HT-29 (cell line): Measurements from ENCODE around the gene MICAL1. TPM values are rescaled to one million over a fixed set of nuclear protein-coding genes. Genes with fewer than 3 reads are reported as not detected.
"Not testable (repeated sequence)": the region's sequence is repeated elsewhere in the genome, so short reads cannot be mapped to it uniquely, and the experiment has no call there.

ENCODE experiments used
- DNase-seq: peaks from one replicate; pipeline ENCODE4 v3.0.0-alpha.2; 2015; ENCODE audit warnings: low spot score
- total RNA-seq: library from RNA; depleted of rRNA; stranded (reverse); fragments of >200 nt; shearing (Covaris generic); gene quantifications from 2 replicates; pipeline ENCODE4 v1.2.3, GENCODE V29; 2014

The MICAL1 gene
- total RNA-seq, 1 experiment from 2014 or later = 26.4 TPM

- DNase-seq = no peak
These were observed 22.7 kb upstream of the MICAL1 start for GRCh38 chr6:109478222-109478805.

GRCh38 chr6:109477725-109478124 lies 22.2 kb upstream of the MICAL1 start:
- DNase-seq = no peak

GRCh38 chr6:109477184-109477583 lies 21.6 kb upstream of the MICAL1 start:
- DNase-seq = no peak

- no peak for DNase-seq
These were observed 20.1 kb upstream of the MICAL1 start for GRCh38 chr6:109475625-109476024.

- no peak for DNase-seq
These were observed 19.4 kb upstream of the MICAL1 start for GRCh38 chr6:109474995-109475394.

- DNase-seq = no peak
These were observed 17.5 kb upstream of the MICAL1 start for GRCh38 chr6:109473120-109473519.

- no peak for DNase-seq
These were observed 16.8 kb upstream of the MICAL1 start for GRCh38 chr6:109472132-109472995.

GRCh38 chr6:109471105-109471810 lies 15.7 kb upstream of the MICAL1 start:
- DNase-seq = no peak

- no peak for DNase-seq
These were observed 14.1 kb upstream of the MICAL1 start for GRCh38 chr6:109469591-109470189.

- DNase-seq = no peak
These were observed 12.1 kb upstream of the MICAL1 start for GRCh38 chr6:109467696-109468095.

GRCh38 chr6:109466212-109466923 lies 10.8 kb upstream of the MICAL1 start:
- no peak for DNase-seq

GRCh38 chr6:109465772-109466171 lies 10.2 kb upstream of the MICAL1 start:
- no peak for DNase-seq

- DNase-seq = no peak
These were observed 6.4 kb upstream of the MICAL1 start for GRCh38 chr6:109461733-109462526.

- DNase-seq = not testable (repeated sequence)
These were observed 5.6 kb upstream of the MICAL1 start for GRCh38 chr6:109461205-109461604.

GRCh38 chr6:109460161-109460829 lies 4.7 kb upstream of the MICAL1 start:
- DNase-seq = no peak

GRCh38 chr6:109458774-109459531 lies 3.4 kb upstream of the MICAL1 start:
- DNase-seq = no peak

GRCh38 chr6:109457562-109457996 lies 2.0 kb upstream of the MICAL1 start:
- no peak for DNase-seq

- DNase-seq = peak; percentile 31
These were observed 1.4 kb upstream of the MICAL1 start for GRCh38 chr6:109456710-109457561.
